Fibroblast of peridontal ligament (primary cell): ENCODE measurements around the gene MAST4.

Source experiments
- DNase-seq: peaks from one replicate; pipeline ENCODE4 v3.0.0-alpha.2; 2010; ENCODE audit errors: extremely low read depth

The MAST4 gene

GRCh38 chr5:66874004-66874403, 277.8 kb downstream of the MAST4 start:
- DNase-seq = no peak

GRCh38 chr5:66875315-66875714, 279.1 kb downstream of the MAST4 start:
- DNase-seq = no peak

- DNase-seq = no peak
Measured at GRCh38 chr5:66876266-66876807, 280.1 kb downstream of the MAST4 start.

GRCh38 chr5:66877843-66878242, 281.6 kb downstream of the MAST4 start:
- DNase-seq = no peak

- no peak for DNase-seq
Measured at GRCh38 chr5:66880401-66880800, 284.2 kb downstream of the MAST4 start.

- DNase-seq = no peak
Measured at GRCh38 chr5:66881480-66882161, 285.4 kb downstream of the MAST4 start.

- DNase-seq = no peak
Measured at GRCh38 chr5:66882606-66883227, 286.5 kb downstream of the MAST4 start.

GRCh38 chr5:66884564-66885243, 288.5 kb downstream of the MAST4 start:
- peak; percentile 47 for DNase-seq

GRCh38 chr5:66886941-66887340, 290.7 kb downstream of the MAST4 start:
- no peak for DNase-seq

GRCh38 chr5:66888613-66889012, 292.4 kb downstream of the MAST4 start:
- peak; percentile 28 for DNase-seq

GRCh38 chr5:66889056-66889455, 292.9 kb downstream of the MAST4 start:
- no peak for DNase-seq

GRCh38 chr5:66889524-66889923, 293.3 kb downstream of the MAST4 start:
- no peak for DNase-seq

GRCh38 chr5:66891184-66891925, 295.2 kb downstream of the MAST4 start:
- DNase-seq = no peak

- DNase-seq = no peak
Measured at GRCh38 chr5:66892716-66893115, 296.5 kb downstream of the MAST4 start.

- peak; percentile 21 for DNase-seq
Measured at GRCh38 chr5:66894480-66895240, 298.5 kb downstream of the MAST4 start.

- no peak for DNase-seq
Measured at GRCh38 chr5:66896171-66896570, 300.0 kb downstream of the MAST4 start.

- no peak for DNase-seq
Measured at GRCh38 chr5:66897356-66897755, 301.2 kb downstream of the MAST4 start.

- peak; percentile 58 for DNase-seq
Measured at GRCh38 chr5:66898241-66898995, 302.2 kb downstream of the MAST4 start.

GRCh38 chr5:66903218-66903617, 307.0 kb downstream of the MAST4 start:
- no peak for DNase-seq

- no peak for DNase-seq
Measured at GRCh38 chr5:66903709-66904108, 307.5 kb downstream of the MAST4 start.

- no peak for DNase-seq
Measured at GRCh38 chr5:66904189-66904588, 308.0 kb downstream of the MAST4 start.
